ENCODE results near the gene CATSPERE.

CATSPERE gene

GRCh38 chr1:244674446-244674845 lies 213.4 kb downstream of the CATSPERE start:
- Histone ChIP-seq H4K20me1 (ENCODE audit: insufficient read depth, low read length) (no peaks in the 10 kb centered on the region), H3K9ac (ENCODE audit: low read length) (no peak overlapping the region), H3K4me2 (ENCODE audit: low read length) (no peak overlapping the region), H3K36me3 (ENCODE audit: insufficient read depth, low read length) (peaks cover 63% of the 10 kb centered on the region), H3K9me2 (ENCODE audit: low read depth, low read length) (no peaks in the 10 kb centered on the region), H3K79me2 (ENCODE audit: insufficient read depth, low read length) (peaks cover 94% of the 10 kb centered on the region), H3K9me3 (ENCODE audit: low read length) (no peaks in the 10 kb centered on the region), H2AFZ (ENCODE audit: low read length) (no peak overlapping the region), H3K4me1 (ENCODE audit: insufficient read depth, low read length, severe bottlenecking) (no peaks in the 10 kb centered on the region), H3K27me3 (ENCODE audit: insufficient read depth, low read length) (no peaks in the 10 kb centered on the region), H3F3A (ENCODE audit: insufficient read depth, low read length) (no peaks in the 10 kb centered on the region), H3K27ac (ENCODE audit: low read depth, low read length, poor library complexity, severe bottlenecking) (no peak overlapping the region), H3K4me3 (ENCODE audit: low read depth, low read length, poor library complexity, severe bottlenecking) (no peak overlapping the region)
- no peak for TF ChIP-seq CTCF (IDR thresholded peaks at IDR 0.05; ENCODE audit: low read length)
- TF ChIP-seq EZH2 (IDR thresholded peaks at IDR 0.05; ENCODE audit: borderline replicate concordance, low read length): no peak

GRCh38 chr1:244675167-244675566 lies 214.1 kb downstream of the CATSPERE start:
- Histone ChIP-seq H3K79me2 (ENCODE audit: insufficient read depth, low read length) (peaks cover 96% of the 10 kb centered on the region), H3K27ac (ENCODE audit: low read depth, low read length, poor library complexity, severe bottlenecking) (no peak overlapping the region), H3F3A (ENCODE audit: insufficient read depth, low read length) (no peaks in the 10 kb centered on the region), H3K4me1 (ENCODE audit: insufficient read depth, low read length, severe bottlenecking) (no peaks in the 10 kb centered on the region), H3K27me3 (ENCODE audit: insufficient read depth, low read length) (no peaks in the 10 kb centered on the region), H3K9me3 (ENCODE audit: low read length) (no peaks in the 10 kb centered on the region), H2AFZ (ENCODE audit: low read length) (no peak overlapping the region), H3K9me2 (ENCODE audit: low read depth, low read length) (no peaks in the 10 kb centered on the region), H3K4me2 (ENCODE audit: low read length) (no peak overlapping the region), H3K4me3 (ENCODE audit: low read depth, low read length, poor library complexity, severe bottlenecking) (no peak overlapping the region), H4K20me1 (ENCODE audit: insufficient read depth, low read length) (no peaks in the 10 kb centered on the region), H3K36me3 (ENCODE audit: insufficient read depth, low read length) (peaks cover 63% of the 10 kb centered on the region), H3K9ac (ENCODE audit: low read length) (no peak overlapping the region)
- no peak for TF ChIP-seq CTCF (IDR thresholded peaks at IDR 0.05; ENCODE audit: low read length)
- TF ChIP-seq EZH2 (IDR thresholded peaks at IDR 0.05; ENCODE audit: borderline replicate concordance, low read length): no peak

- H3K9ac ChIP-seq (ENCODE audit: low read length): no peak overlapping the region
- peaks cover 90% of the 10 kb centered on the region for H3K79me2 ChIP-seq (ENCODE audit: insufficient read depth, low read length)
Observed at GRCh38 chr1:244678697-244679096, 217.6 kb downstream of the CATSPERE start.

More at GRCh38 chr1:244678697-244679096, 217.6 kb downstream of the CATSPERE start:
- H3K4me3 ChIP-seq (ENCODE audit: low read depth, low read length, poor library complexity, severe bottlenecking): no peak overlapping the region
- no peak overlapping the region for H2AFZ ChIP-seq (ENCODE audit: low read length)
- TF ChIP-seq EZH2 (IDR thresholded peaks at IDR 0.05; ENCODE audit: borderline replicate concordance, low read length) (no peak), CTCF (IDR thresholded peaks at IDR 0.05; ENCODE audit: low read length) (no peak)
- no peaks in the 10 kb centered on the region for H3K9me3 ChIP-seq (ENCODE audit: low read length)
- no peaks in the 10 kb centered on the region for H4K20me1 ChIP-seq (ENCODE audit: insufficient read depth, low read length)
- no peaks in the 10 kb centered on the region for H3F3A ChIP-seq (ENCODE audit: insufficient read depth, low read length)
- H3K36me3 ChIP-seq (ENCODE audit: insufficient read depth, low read length): peaks cover 61% of the 10 kb centered on the region
- H3K27me3 ChIP-seq (ENCODE audit: insufficient read depth, low read length): no peaks in the 10 kb centered on the region
- H3K9me2 ChIP-seq (ENCODE audit: low read depth, low read length): no peaks in the 10 kb centered on the region
- no peaks in the 10 kb centered on the region for H3K4me1 ChIP-seq (ENCODE audit: insufficient read depth, low read length, severe bottlenecking)
- H3K4me2 ChIP-seq (ENCODE audit: low read length): no peak overlapping the region
- H3K27ac ChIP-seq (ENCODE audit: low read depth, low read length, poor library complexity, severe bottlenecking): no peak overlapping the region

Data from OCI-LY1 (cell line).